Thoracic aorta (tissue), 2 donors: ENCODE measurements around the gene BACH1. TPM values are rescaled to one million over a fixed set of nuclear protein-coding genes. Genes with fewer than 3 reads are reported as not detected.
"Not testable (repeated sequence)": the region's sequence is repeated elsewhere in the genome, so short reads cannot be mapped to it uniquely, and the experiment has no call there.

Experiments used
- ATAC-seq: fragments of 150-250 bp; one replicate; pipeline ENCODE4 v1.8.0; 2017; ENCODE audit warnings: low read depth; ENCODE audit not compliant: insufficient number of reproducible peaks, low FRiP score
- DNase-seq: peaks from one replicate; pipeline ENCODE4 v3.0.0-alpha.2; 2020; ENCODE audit warnings: low spot score
- H3K27ac ChIP-seq, 2 donors: fragments of 200-600 bp; sonication (generic); 1 replicate in 1 of 2; 2 replicates in 1 of 2; pipeline ENCODE4 v1.5.1; 2016; ENCODE audit warnings: mild to moderate bottlenecking in 2 of 2, moderate library complexity in 2 of 2
- H3K27me3 ChIP-seq: fragments of 200-600 bp; sonication (generic); replicated peaks from 2 replicates; pipeline ENCODE4 v1.6.0; 2016; ENCODE audit warnings: mild to moderate bottlenecking; ENCODE audit not compliant: insufficient read depth
- H3K36me3 ChIP-seq: fragments of 200-600 bp; sonication (generic); one replicate; pipeline ENCODE4 v1.5.1; 2016
- H3K4me1 ChIP-seq, 2 donors: fragments of 200-600 bp; sonication (generic); 1 replicate in 1 of 2; 2 replicates in 1 of 2; pipeline versions ENCODE4 v1.5.1 to v1.6.0; 2016; ENCODE audit warnings: low read depth in 2 of 2, mild to moderate bottlenecking in 1 of 2; ENCODE audit not compliant: control insufficient read depth in 1 of 2
- H3K4me3 ChIP-seq: fragments of 200-600 bp; sonication (generic); 2 replicates; pipeline ENCODE4 v1.5.1; 2016; ENCODE audit warnings: mild to moderate bottlenecking
- H3K9me3 ChIP-seq: fragments of 200-600 bp; sonication (generic); 2 replicates; pipeline ENCODE4 v1.5.1; 2016
- CTCF ChIP-seq: fragments of 200-600 bp; sonication (generic); IDR thresholded peaks from one replicate; pipeline ENCODE4 v1.5.1; 2019; ENCODE audit warnings: antibody characterized with exemption
- total RNA-seq, 2 donors: library from RNA; depleted of rRNA; stranded (reverse); fragments of >200 nt; gene quantifications; one replicate each; pipeline versions ENCODE4 v1.1.0 to v1.2.3, GENCODE V29; 2016

The BACH1 gene
- total RNA-seq, 2 donors from 2014 or later: 47.0 to 93.0 TPM

GRCh38 chr21:29346771-29347170, 48.0 kb downstream of the BACH1 start:
- Histone ChIP-seq H3K27me3 (no peaks in the 10 kb centered on the region), H3K27ac (peak overlapping the region in 1 of 2 donors; percentile 0), H3K4me1 (peaks cover 21 to 57% of the 10 kb centered on the region in 2 donors), H3K4me3 (no peak overlapping the region), H3K9me3 (no peaks in the 10 kb centered on the region), H3K36me3 (no peaks in the 10 kb centered on the region)
- DNase-seq (no peak), ATAC-seq (no peak)
- TF ChIP-seq CTCF: no peak

- peaks cover 18 to 57% of the 10 kb centered on the region in 2 donors for H3K4me1 ChIP-seq
- no peak for TF ChIP-seq CTCF
- H3K36me3 ChIP-seq: no peaks in the 10 kb centered on the region
- DNase-seq: no peak
- ATAC-seq: no peak
- peak overlapping the region in 1 of 2 donors; percentile 0 for H3K27ac ChIP-seq
- H3K4me3 ChIP-seq: no peak overlapping the region
- no peaks in the 10 kb centered on the region for H3K27me3 ChIP-seq
- H3K9me3 ChIP-seq: no peaks in the 10 kb centered on the region
Measured at GRCh38 chr21:29347274-29347681, 48.6 kb downstream of the BACH1 start.

- H3K4me3 ChIP-seq: no peak overlapping the region
- no peak for TF ChIP-seq CTCF
- H3K27me3 ChIP-seq: no peaks in the 10 kb centered on the region
- no peaks in the 10 kb centered on the region for H3K9me3 ChIP-seq
- ATAC-seq: no peak
- DNase-seq: no peak
- peaks cover 10 to 39% of the 10 kb centered on the region in 2 donors for H3K4me1 ChIP-seq
- no peaks in the 10 kb centered on the region for H3K36me3 ChIP-seq
- no peak overlapping the region for H3K27ac ChIP-seq
Measured at GRCh38 chr21:29349702-29350101, 51.0 kb downstream of the BACH1 start.

GRCh38 chr21:29350246-29350779, 51.6 kb downstream of the BACH1 start:
- H3K4me1 ChIP-seq: peaks cover 10 to 39% of the 10 kb centered on the region in 2 donors
- ATAC-seq (no peak), DNase-seq (no peak)
- no peak overlapping the region for H3K27ac ChIP-seq
- no peak for TF ChIP-seq CTCF
- no peaks in the 10 kb centered on the region for H3K36me3 ChIP-seq
- H3K9me3 ChIP-seq: no peaks in the 10 kb centered on the region
- no peaks in the 10 kb centered on the region for H3K27me3 ChIP-seq
- H3K4me3 ChIP-seq: no peak overlapping the region

GRCh38 chr21:29351691-29352090, 53.0 kb downstream of the BACH1 start:
- Histone ChIP-seq H3K36me3 (no peaks in the 10 kb centered on the region), H3K27me3 (no peaks in the 10 kb centered on the region), H3K9me3 (no peaks in the 10 kb centered on the region), H3K27ac (peak overlapping the region; percentile 5 to 50), H3K4me3 (no peak overlapping the region), H3K4me1 (peaks cover 10 to 35% of the 10 kb centered on the region in 2 donors)
- ATAC-seq (no peak), DNase-seq (no peak)
- TF ChIP-seq CTCF: no peak

- not testable (repeated sequence) for H3K4me3 ChIP-seq, H3K9me3 ChIP-seq, DNase-seq, H3K27me3 ChIP-seq, H3K36me3 ChIP-seq, ATAC-seq, H3K27ac ChIP-seq
- peaks cover 0 to 18% of the 10 kb centered on the region in 2 donors for H3K4me1 ChIP-seq
Measured at GRCh38 chr21:29355043-29355710, 56.5 kb downstream of the BACH1 start.

GRCh38 chr21:29356291-29356690, 57.6 kb downstream of the BACH1 start:
- not testable (repeated sequence) for H3K27me3 ChIP-seq, ATAC-seq, H3K36me3 ChIP-seq, H3K9me3 ChIP-seq, DNase-seq, H3K4me3 ChIP-seq, H3K27ac ChIP-seq
- peaks cover 0 to 13% of the 10 kb centered on the region in 2 donors for H3K4me1 ChIP-seq

GRCh38 chr21:29356810-29357209, 58.1 kb downstream of the BACH1 start:
- not testable (repeated sequence) for H3K4me1 ChIP-seq, DNase-seq, H3K27ac ChIP-seq, ATAC-seq, H3K27me3 ChIP-seq, H3K36me3 ChIP-seq, H3K4me3 ChIP-seq, H3K9me3 ChIP-seq
